PFSK-1 (cell line): Measurements from ENCODE around the gene CDCA8.

Source experiments
- POLR2AphosphoS5 ChIP-seq: IDR thresholded peaks from 2 replicates; pipeline ENCODE4 v1.6.1; 2012; ENCODE audit warnings: low read depth, mild to moderate bottlenecking, control low read depth, low read length, moderate library complexity
- REST ChIP-seq, 2 experiments: IDR thresholded peaks; 2 replicates each; pipeline versions ENCODE4 v1.6.1 to v1.8.0; 2011 to 2012; ENCODE audit warnings: low read depth in 2 of 2, low read length in 2 of 2, control low read depth in 1 of 2, inconsistent platforms in 1 of 2, mild to moderate bottlenecking in 1 of 2, moderate library complexity in 1 of 2; ENCODE audit not compliant: insufficient read depth in 1 of 2
- SIN3A ChIP-seq: IDR thresholded peaks from 2 replicates; pipeline ENCODE4 v1.6.1; 2012; ENCODE audit warnings: mild to moderate bottlenecking, low read length, moderate library complexity, borderline replicate concordance; ENCODE audit not compliant: insufficient read depth
- TAF1 ChIP-seq: IDR thresholded peaks from 2 replicates; pipeline ENCODE4 v1.6.1; 2012; ENCODE audit warnings: low read length, control low read depth, borderline replicate concordance; ENCODE audit not compliant: insufficient read depth

- TF ChIP-seq POLR2AphosphoS5 (no peak), TAF1 (no peak), SIN3A (no peak), REST (IDR thresholded peaks at IDR 0.05; ENCODE audit: insufficient read depth in 1 of 2, low read depth in 2 of 2, low read length in 2 of 2) (no peak)
These were observed 16.2 kb downstream of the CDCA8 start for GRCh38 chr1:37708471-37708870.
